Activated effector memory CD4-positive, alpha-beta T cell treated with anti-CD3 and anti-CD28 coated beads, Interleukin-2, amount 50 U/mL, for 16 hours (primary cell): ENCODE measurements around the gene SLAMF8.

Experiments
- DNase-seq: peaks from one replicate; pipeline ENCODE4 v3.0.0-alpha.2; 2020

Gene SLAMF8

DNA sequence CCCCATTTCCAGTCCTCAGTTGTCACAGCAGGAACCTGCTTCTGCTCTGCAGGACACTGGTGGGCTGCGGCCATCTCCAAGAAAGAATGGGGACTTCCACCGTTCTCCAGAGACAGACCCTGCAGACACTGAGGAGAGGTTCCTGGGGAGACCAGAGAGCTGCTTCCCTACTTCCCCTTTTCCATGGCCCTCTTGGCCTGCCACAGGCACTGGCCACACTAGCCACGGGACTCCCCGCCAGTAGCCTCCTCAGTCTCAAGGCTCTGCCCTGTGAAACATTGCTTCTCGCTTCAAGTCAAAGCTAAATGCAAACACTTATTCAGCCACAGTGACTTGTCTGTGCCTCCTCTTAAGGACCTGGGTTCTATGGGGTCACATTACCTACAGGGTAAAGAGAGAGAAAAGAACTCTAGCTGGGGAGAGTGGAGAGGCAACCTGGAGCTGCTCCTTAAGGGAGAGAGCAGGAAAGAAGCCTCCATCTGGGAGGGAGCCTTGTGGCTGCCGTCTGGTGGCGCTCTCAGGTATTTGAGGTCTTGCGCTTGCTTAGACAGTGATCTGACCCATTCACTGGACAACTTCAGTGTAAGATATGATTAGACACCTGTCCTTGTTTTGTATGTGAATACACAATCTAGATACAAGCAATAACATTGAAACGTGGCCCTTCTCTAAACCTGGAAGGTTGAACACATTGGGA lies 5.4 kb upstream of the SLAMF8 start:
- DNase-seq, result no peak

DNA sequence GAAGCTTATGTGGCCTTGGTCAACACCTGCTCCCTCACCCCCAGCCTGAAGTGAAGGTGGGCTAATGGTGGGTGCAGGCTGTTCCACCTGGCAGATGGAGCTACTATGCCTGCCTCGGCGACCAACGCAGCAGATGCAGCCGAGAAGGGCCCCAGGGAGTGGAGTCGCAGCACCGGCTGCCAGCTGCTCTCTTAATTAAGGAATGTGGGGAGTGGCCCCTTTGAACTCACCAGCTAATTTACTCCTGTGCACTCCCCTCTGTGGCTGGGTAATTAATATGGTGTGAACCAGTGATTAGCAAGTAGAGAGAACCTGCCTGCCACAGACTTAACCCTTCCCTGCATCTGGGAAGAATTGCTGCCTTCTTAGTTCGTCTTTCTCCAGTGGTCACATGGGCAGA lies 3.3 kb upstream of the SLAMF8 start:
- no peak for DNase-seq

DNA sequence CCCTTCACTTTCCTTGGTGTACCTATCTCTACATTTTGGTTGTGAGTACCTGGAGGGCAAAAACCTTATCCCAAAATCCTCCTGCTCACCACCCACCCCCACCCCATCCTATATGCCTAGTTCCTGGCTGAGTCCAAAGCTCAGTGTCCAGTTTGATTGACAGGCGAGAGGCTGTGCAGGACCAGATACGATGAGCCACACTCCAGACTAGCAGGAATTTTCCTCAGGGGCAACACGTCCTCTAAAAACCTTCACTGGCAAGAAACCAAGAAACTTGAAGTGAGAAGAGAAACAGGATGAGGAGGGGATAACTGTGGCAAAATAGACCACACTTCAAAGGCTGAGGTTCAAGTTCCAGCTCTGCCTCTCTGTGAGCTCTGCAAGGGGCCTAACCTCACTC lies 1.1 kb upstream of the SLAMF8 start:
- DNase-seq, result no peak

DNA sequence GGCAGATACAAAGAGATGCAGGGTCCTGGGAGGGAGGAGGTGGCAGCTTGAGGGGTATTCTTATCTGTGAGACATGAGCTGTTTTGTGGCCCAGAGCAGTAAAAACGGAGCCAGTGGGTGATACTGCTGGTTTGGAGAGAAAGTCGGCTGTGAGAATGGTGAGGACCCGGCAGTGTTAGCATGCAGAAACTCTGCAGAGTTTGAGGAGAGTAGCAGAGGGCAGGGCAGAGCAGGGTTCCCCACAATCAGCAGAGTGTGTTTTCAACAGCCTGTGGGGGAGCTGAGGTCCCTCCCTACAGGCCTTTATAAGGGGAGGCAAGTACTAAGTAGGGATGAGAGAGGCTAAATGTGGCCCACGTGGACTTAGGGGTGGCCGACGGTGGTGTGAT lies 423 bp downstream of the SLAMF8 start:
- no peak for DNase-seq

DNA sequence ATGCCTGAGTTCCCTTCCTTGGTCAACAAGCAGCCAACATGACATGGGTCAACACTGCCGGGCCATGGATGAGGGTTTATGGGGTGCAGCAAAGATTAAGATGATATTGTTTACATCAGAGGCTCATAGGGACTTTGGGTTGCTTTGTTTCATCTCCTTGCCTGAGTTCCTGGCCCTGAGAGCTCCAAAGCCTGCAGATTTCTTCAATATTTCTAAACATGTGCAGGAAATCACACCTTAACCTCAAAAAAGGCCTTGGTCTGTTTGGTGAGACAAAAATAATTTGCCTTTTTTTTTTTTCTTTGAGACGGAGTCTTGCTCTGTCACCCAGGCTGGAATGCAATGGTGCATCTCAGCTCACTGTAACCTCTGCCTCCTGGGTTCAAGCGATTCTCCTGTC lies 876 bp downstream of the SLAMF8 start:
- no peak for DNase-seq

DNA sequence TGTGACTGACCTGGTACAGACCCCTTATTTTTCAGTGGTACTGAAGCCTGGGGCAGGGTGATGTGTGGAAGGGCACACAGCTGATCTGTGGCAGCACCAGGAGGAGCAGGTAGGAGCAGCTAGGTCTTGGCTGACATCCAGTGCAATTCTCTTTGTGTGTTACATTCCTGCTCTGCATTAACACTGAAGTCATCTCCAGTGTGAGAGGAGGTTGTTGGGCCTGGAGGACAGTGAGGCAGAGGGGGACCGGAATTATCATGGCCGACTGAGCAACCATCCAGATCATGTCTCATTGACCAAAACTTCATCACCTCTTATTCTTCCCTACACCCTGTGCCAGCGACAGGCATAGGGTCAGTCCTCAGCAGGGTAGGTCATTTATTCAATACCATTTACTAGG lies 1.5 kb downstream of the SLAMF8 start:
- no peak for DNase-seq

DNA sequence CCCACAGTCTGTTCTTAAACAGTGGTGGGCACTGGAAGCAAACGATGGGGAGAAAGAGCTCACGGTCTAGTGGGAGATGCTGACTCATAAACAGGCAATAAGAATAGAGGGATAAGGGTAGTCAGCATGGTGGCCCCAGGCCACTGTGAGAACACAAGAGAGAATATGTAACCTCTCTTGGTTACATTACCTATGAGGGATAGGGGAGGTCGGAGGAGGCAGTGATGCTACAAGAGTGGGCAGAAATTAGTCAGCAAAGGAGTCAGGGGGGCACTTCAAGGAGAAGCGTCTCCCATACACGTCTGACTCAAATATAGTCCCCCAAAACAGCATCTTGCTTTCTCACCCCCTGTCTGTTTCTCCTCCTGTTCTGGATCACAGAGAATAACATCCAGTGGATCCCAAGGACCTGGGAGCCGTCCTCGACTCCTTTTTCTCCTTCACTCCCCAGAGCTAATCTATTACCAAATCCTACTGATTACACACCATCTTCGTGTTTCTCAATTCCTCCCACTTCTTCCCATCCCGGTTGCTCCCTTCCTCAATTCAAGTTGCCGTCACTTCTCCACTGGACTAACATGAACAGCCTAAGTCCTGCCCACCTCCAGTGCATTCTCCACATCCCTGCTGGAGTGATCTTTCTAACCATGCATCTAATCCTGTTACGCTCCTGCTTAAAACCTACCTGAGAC lies 2.1 kb downstream of the SLAMF8 start:
- no peak for DNase-seq

DNA sequence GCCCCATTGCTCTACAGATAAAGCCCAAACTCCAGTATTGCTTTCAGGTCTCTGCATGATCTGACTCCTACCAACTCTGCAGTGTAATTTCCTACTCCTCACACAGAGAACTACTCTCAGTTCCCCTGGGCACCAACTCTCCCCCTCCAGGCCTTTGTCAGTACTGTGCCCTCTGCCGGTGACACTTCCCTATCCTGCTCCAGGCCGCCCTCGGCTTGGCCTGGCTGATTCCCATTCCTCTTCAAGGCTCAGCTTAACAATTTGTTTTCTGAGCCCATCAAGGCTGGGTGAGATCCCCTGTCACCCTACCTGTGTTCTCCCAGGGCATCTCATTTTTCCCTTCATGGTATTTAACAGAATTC lies 2.6 kb downstream of the SLAMF8 start:
- no peak for DNase-seq

DNA sequence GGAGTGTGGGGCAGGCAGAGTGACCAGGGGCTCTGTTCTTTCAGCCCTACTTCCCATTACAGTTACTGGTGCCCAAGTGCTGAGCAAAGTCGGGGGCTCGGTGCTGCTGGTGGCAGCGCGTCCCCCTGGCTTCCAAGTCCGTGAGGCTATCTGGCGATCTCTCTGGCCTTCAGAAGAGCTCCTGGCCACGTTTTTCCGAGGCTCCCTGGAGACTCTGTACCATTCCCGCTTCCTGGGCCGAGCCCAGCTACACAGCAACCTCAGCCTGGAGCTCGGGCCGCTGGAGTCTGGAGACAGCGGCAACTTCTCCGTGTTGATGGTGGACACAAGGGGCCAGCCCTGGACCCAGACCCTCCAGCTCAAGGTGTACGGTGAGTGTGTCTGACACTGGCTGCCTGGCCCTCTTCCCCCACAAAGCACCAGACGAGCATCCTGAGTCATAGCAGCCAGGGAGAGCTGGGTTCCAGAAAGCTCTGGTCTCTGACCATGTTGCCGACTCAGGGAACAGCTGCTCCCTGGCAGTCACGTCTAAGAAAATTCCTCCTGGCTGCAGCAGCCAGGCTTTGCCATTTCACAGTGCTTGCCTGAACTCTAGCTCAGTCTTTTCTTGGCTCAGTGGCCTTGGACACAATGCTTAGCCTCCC lies 3.3 kb downstream of the SLAMF8 start:
- no peak for DNase-seq

DNA sequence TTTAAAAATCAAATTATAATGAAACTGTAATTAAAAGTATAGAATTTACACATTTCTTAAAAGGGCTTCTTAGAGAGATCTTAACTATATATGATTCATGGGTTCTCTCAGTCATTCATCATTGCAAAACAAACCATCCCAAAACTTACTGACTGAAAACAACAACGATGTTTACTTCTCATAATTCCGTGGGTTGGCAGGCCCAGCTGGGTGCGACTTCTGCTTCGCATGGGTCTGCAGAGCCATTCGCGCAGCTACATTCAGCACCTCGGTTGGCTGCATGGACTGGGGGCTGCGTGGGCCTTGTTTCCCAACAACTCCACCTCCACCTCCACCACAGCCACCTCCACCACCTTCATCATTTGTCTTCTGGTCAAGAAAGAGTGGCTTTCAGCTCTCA lies 4.0 kb downstream of the SLAMF8 start:
- no peak for DNase-seq

DNA sequence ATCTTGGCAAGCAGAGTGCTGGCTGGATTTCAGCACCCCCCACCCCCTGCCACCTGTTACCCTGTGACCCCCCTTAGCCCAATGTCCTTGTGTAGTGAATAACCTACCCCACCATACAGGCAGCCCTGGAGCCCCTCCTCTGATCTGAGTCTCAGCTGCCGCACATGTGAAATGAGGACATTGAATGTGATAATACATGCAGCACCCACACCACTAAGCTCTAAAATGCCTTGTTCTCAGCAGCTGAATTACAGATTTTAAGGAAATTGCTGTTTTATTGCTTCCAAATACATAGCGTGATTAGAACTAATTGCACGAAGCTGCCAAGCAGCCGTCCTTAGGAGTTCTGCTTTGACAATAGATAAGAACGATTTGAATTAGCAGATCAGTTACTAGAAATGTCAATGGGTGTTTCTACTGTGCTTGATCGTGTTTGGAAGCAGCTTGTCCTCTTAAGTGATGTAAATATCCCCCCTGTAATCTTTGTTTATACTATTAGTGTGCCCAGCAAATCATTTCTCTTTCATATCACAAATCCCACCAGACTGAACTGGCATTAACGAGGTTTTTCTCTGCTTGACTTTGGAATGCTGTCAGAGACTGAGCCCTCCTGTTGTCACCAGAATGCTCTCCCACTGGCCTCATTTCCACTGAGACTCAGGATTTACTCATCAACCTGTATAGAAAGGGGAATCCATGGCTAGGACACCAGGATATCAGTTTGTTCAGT lies 4.9 kb downstream of the SLAMF8 start:
- DNase-seq, result no peak

DNA sequence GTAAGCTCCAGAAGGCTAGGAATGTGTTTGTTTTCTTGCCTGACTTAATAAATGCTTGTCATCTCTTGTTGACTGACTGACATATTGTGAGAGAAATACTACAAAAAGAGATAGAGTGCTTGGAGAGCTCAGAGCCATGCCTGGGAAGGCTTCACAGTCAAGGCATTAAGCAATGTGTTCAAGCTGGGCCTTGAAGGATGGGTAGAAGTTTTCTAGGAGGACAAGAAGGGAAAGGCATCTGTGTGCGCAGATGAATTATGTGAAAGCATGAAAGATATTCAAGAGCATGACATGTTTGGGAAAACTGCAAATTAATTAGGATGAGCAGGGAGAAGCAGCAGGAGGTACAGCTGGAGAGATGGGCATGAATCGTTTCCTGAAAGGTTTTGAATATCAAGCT lies 5.6 kb downstream of the SLAMF8 start:
- DNase-seq, result no peak

DNA sequence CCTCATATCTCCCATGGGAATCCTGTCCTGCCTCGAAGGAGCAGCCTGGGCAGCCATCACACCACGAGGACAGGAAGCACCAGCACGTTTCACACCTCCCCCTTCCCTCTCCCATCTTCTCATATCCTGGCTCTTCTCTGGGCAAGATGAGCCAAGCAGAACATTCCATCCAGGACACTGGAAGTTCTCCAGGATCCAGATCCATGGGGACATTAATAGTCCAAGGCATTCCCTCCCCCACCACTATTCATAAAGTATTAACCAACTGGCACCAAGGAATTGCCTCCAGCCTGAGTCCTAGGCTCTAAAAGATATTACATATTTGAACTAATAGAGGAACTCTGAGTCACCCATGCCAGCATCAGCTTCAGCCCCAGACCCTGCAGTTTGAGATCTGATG lies 8.7 kb downstream of the SLAMF8 start:
- DNase-seq, result no peak

DNA sequence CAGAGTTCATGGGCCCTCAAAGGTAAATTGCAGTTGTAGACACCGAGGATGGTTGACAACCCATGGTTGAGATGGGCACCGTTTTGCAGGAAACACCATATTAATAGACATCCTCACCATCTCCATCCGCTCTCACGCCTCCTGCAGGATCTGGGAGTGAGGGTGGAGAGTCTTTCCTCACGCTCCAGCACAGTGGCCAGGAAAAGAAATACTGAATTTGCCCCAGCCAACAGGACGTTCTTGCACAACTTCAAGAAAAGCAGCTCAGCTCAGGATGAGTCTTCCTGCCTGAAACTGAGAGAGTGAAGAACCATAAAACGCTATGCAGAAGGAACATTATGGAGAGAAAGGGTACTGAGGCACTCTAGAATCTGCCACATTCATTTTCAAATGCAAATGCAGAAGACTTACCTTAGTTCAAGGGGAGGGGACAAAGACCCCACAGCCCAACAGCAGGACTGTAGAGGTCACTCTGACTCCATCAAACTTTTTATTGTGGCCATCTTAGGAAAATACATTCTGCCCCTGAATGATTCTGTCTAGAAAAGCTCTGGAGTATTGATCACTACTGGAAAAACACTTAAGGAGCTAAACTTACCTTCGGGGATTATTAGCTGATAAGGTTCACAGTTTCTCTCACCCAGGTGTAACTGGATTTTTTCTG lies 9.3 kb downstream of the SLAMF8 start:
- DNase-seq, result no peak

DNA sequence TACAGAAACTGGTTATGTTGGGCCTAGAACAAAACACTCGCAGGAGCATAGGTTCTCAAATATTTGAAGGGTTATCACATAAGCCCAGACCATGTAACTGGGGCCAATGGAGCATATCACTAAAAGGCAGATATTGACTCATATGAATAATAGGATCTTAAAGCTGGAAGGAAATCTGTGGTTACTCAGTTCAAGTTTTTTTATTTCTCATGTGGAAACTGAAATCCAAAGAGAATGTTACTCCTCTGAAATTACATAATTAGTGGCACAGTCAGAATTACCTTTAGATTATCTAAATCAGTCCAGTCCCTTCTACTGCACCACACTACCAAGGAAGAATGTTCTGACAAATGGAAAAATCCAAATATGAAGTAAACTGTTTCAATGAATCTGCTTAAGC lies 12.0 kb downstream of the SLAMF8 start:
- DNase-seq, result no peak

DNA sequence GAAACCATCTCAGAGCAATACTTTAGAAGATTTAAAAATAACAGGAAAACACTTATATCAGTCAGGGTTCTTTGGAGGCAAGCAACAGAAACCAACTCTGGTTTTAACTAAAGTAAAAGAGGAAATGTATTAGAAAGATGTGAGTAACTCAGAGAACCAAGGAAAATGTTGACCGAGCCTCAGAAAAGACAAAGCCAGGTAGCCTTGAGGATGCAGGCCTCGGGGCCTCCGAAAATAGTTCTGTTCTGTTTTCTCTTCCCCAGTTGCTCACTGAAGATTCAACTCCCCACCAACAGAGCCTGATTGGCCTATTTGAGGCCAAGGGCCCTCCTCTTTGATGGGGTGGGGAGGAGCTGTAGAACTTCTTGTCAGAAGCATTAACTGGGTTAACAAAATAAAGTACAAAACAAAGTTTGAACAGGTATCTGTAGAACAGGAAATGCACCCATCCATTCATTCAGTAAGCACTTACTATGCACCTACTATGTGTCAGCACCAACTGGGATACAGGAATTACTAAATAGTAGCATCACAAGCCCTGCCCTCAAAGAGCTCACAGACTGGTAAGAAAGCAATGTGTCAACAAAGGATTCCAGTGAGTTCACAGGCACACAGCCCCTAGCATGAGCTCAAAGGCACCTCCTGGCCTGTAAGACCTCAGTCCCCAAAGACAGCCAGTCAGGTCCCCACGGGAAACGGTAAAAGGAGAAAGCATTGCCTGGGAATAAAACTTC lies 12.6 kb downstream of the SLAMF8 start:
- DNase-seq, result no peak

DNA sequence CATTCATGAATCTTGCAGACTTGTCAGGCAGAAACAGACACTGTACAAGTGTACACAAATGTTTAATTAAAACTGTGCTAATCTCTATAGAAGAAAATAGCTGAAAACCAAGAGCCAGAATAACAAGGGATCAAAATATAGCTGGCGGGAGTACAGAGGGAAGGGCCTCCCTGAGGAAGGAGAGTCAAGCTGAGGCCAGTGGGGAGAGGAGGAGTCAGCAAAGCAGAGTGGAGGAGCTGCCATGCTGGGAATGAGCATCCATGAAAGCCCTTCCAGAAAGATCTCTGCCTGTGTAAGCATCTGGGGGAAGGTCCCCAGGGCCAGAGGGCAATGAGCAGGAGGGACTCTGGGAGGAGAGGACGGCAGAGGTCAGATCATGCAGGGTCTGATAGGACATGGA lies 15.1 kb downstream of the SLAMF8 start:
- no peak for DNase-seq

DNA sequence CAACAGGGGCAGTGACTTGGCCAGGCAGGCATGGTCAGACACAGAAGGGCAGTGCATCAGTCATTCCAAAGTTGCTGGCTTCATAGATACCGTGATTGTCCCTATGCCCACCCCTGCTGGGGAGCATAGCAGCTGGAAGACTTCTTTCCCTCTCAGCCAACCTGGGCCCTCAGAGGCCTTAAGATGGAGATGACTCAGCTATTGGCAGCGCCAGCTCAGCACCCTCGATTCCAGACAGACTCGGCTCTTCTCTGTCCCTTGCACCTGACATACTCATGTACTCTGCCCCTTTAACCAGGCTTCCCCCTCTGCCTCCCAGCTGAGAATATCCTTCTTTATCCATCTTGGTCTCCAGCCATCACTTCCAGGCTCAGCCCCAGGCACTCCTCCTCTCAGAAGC lies 16.8 kb downstream of the SLAMF8 start:
- no peak for DNase-seq

DNA sequence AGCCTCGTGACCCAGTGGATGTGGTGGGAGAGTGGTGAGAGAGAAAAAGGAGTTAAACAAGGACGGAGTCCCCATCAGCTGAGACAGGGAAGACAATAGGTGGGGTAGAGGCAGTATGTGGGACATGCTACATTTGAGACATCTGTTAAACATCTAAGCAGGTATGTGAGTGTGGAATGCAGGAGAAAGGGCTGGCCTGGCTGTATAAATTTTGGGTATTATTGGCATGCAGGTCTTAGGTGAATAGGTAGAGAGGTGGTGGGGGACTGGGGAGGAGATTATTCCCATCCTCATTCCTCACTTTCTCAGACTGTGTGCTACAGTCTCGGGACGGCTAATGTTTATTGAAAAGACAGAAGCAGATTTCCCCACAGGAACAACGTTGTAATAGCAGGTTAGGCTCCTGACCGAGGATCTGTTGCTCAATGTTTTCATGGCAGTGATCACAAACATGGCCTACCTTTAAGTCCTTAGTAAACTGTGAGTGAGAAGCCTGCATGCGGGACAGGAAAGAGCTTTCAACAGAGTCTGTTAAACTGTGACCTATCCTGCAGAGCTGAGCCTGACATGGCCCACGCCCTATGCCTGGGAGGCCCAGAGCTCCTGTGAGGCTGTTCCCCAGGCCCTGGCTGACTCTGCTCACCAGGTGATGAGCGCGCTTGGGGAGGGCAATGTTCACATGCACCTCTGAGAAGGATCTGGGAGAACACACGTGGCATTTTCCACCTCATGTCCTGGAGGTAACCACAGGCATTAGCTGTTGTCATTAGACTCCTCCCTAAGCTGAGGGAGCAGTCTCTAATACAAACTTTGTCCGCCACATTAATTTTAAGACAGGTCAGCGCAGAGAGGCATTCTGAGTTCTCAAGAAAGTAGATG lies 19.3 kb downstream of the SLAMF8 start:
- no peak for DNase-seq

DNA sequence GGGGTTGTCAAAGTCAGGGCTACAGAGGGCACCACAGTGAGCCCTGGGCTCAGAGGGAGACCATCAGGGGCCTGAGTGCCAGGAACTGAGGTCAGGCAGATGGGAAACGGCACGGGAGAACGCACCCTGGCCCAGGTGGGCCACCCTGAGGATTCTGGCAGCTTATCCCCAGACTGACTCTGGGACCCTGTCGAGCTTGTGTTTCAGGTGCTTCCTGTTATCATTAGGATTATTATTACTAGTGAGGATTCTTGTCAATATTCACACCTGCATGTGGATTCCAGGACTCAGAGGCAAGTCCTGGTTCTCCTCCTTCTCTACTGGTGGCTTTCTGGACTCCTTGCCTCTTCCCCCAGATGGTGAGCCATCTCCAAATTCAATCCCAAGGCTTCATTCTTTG lies 20.6 kb downstream of the SLAMF8 start:
- no peak for DNase-seq

DNA sequence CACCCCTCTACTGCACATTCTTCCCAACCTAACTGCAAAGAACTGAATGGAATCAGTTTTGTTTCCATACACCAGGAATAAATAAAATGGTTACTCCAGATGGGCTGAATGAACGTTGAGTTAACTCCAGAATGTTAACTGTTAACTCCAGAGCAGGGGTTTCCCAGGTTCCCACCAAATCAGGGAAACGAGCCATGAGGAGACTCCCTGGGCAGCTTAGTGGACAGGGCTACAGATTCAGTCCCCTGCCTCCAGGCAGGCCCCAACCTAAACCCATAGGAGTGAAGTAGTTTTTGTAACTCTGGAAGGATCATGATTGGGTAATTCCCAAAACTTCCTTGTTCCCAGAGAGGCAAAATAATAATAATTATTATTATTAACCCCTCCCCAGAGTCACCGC lies 21.7 kb downstream of the SLAMF8 start:
- no peak for DNase-seq
